ENCODE data around the gene JMJD1C. TPM values are rescaled to one million over a fixed set of nuclear protein-coding genes. Genes with fewer than 3 reads are reported as not detected.

Gene JMJD1C
- total RNA-seq, 2 experiments from 2014 or later: 41.5 to 42.5 TPM

DNA sequence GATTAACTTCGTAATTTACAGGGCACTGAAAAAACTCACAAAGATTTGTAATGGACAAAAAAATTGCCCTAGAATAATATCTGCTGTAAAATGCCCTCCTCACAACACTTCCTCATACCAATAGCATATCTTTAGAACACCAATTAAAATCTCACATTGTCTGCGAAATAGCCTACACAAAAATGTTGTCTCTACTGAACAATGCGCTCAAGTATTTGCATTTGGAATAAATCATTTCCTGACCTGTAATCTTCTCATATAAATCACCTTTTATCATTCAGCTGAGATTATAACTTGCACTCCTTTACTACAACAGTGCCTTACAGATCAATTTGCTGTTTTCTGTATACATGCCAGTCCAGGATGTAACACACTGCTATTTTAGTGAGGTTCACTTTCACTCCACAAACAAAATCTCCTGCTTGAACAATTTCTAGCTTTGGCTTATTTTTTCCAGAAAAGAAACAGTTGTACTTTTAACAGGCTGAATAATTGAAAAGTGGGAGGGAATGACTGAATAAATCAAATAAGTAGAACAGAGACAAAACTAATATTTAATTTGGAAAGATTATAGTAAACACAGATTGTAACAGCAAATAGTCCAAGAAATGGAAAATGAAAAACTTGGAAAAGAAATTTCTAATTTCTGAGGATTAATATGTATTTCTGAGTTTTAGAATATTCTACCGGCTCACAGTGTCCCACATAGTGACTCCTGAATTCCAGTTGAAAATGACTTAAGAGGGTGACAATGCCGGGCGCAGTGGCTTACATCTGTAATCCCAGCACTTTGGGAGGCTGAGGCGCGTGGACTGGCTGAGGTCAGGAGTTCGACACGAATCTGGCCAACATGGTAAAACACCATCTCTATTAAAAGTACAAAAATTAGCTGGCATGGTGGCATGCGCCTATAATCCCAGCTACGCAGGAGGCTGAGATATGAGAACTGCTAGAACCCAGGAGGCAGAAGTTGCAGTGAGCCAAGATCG, 30.6 kb downstream of the JMJD1C start:
- DNase-seq (no peak), ATAC-seq (no peak)
- Mint-ChIP-seq H3K9me3 (ENCODE audit: low read depth) (no peaks in the 10 kb centered on the region), H3K36me3 (ENCODE audit: low read depth) (peaks cover 10% of the 10 kb centered on the region), H3K4me1 (peaks cover 30% of the 10 kb centered on the region), H3K27me3 (no peaks in the 10 kb centered on the region), H3K4me3 (no peak overlapping the region), H3K27ac (no peak overlapping the region)
- intact Hi-C loops (cut with DNase I, micrococcal nuclease): no loop called here
- ChIA-PET POLR2A (interaction anchor here (0.5 to 1.1 kb wide), 2 partner anchors 22 to 196 kb away, joined by 3 to 7 read pairs; no protein-coding TSS in a partner anchor), CTCF (interaction anchor here (0.7 to 1.3 kb wide), 4 partner anchors 22 to 592 kb away, joined by 3 to 5 read pairs (median 3); no protein-coding TSS in a partner anchor)

GRCh38 chr10:63431962-63432797, 33.6 kb downstream of the JMJD1C start:
- Mint-ChIP-seq H3K36me3 (ENCODE audit: low read depth) (peaks cover 10% of the 10 kb centered on the region), H3K27ac (no peak overlapping the region), H3K27me3 (no peaks in the 10 kb centered on the region), H3K4me1 (peaks cover 46% of the 10 kb centered on the region), H3K4me3 (no peak overlapping the region), H3K9me3 (ENCODE audit: low read depth) (no peaks in the 10 kb centered on the region)
- ChIA-PET POLR2A (no interaction called here), CTCF (no interaction called here)
- DNase-seq (peak; percentile 13), ATAC-seq (peak; percentile 78)
- intact Hi-C loops (cut with DNase I, micrococcal nuclease): no loop called here

- H3K27ac Mint-ChIP-seq: no peak overlapping the region
- H3K4me3 Mint-ChIP-seq: no peak overlapping the region
- no peaks in the 10 kb centered on the region for H3K9me3 Mint-ChIP-seq (ENCODE audit: low read depth)
- CTCF ChIA-PET: no interaction called here
- peaks cover 46% of the 10 kb centered on the region for H3K4me1 Mint-ChIP-seq
- intact Hi-C loops (cut with DNase I, micrococcal nuclease): no loop called here
- DNase-seq: no peak
- peaks cover 10% of the 10 kb centered on the region for H3K36me3 Mint-ChIP-seq (ENCODE audit: low read depth)
- no peaks in the 10 kb centered on the region for H3K27me3 Mint-ChIP-seq
- ATAC-seq: no peak
- POLR2A ChIA-PET: no interaction called here
These were observed 34.8 kb downstream of the JMJD1C start for GRCh38 chr10:63430999-63431356.

DNA sequence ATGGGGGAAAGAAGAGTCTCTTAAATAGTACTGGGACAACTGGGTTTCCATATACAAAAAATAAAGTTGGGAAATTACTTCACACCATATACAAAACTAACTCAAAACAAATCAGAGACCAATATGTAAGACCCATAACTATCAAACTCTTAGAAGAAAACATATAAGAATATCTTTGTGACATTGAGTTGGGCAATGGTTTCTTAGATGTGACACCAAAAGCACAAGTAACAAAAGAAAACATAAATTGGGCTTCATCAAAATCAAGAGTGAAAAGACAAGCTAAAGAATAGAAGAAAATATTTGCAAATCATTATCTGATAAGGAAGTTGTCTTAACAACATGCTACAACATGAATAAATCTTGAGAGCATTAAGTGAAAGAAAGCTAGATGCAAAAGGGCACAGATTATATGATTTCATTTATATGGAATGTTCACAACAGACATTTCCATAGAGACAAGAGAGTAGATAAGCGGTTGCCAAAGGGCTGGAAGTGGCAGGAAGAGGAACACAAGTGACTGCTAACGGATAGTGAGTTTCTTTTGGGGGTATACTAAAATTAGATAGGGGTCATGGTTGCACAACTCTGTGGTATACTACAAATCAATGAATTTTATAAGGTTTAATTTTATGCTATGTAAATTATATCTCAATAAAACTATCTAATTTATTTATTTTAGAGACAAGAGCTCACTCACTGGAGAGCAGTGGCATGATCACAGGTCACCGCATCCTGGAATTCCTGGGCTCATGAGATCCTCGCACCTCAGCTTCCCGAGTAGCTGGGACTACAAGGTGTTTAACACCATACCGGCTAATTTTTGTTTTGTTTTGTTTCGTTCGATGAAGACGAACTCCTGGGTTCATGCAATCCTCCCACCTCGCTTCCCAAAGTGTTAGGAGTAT, 35.4 kb downstream of the JMJD1C start:
- no peak overlapping the region for H3K4me3 Mint-ChIP-seq
- intact Hi-C loops (cut with DNase I, micrococcal nuclease): no loop called here
- CTCF ChIA-PET: no interaction called here
- ATAC-seq (no peak), DNase-seq (no peak)
- H3K9me3 Mint-ChIP-seq (ENCODE audit: low read depth): no peaks in the 10 kb centered on the region
- H3K27ac Mint-ChIP-seq: no peak overlapping the region
- H3K4me1 Mint-ChIP-seq: peaks cover 46% of the 10 kb centered on the region
- POLR2A ChIA-PET: no interaction called here
- peaks cover 10% of the 10 kb centered on the region for H3K36me3 Mint-ChIP-seq (ENCODE audit: low read depth)
- H3K27me3 Mint-ChIP-seq: no peaks in the 10 kb centered on the region

DNA sequence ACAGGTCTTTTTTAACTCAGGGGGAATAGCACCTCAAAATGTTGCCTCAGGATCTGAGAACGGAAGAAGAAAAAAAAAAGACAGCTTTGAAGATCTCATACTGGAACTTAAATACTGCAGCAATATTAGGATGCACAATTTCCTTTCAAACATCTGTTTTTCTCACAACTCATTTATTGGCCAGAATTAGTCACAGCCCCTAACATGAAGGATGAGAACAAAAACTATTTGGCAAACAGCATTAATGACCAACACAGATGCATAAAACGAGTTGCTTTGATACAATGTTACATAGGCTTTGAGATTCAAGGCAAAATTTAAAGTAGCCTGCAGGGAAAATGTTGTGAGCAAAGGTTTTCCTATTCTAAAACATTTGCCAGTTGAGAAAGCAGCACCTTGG, 36.5 kb downstream of the JMJD1C start:
- no peak overlapping the region for H3K4me3 Mint-ChIP-seq
- ChIA-PET CTCF (interaction anchor here (0.6 to 0.7 kb wide), 2 partner anchors 160 to 612 kb away, joined by 3 read pairs; no protein-coding TSS in a partner anchor), POLR2A (no interaction called here)
- DNase-seq (no peak), ATAC-seq (no peak)
- H3K27ac Mint-ChIP-seq: peak overlapping the region; percentile 21
- peaks cover 10% of the 10 kb centered on the region for H3K36me3 Mint-ChIP-seq (ENCODE audit: low read depth)
- H3K4me1 Mint-ChIP-seq: peaks cover 40% of the 10 kb centered on the region
- no peaks in the 10 kb centered on the region for H3K27me3 Mint-ChIP-seq
- intact Hi-C loops (cut with DNase I, micrococcal nuclease): no loop called here
- H3K9me3 Mint-ChIP-seq (ENCODE audit: low read depth): no peaks in the 10 kb centered on the region

- Mint-ChIP-seq H3K27me3 (no peaks in the 10 kb centered on the region), H3K4me3 (no peak overlapping the region), H3K9me3 (ENCODE audit: low read depth) (no peaks in the 10 kb centered on the region), H3K27ac (no peak overlapping the region), H3K4me1 (peaks cover 45% of the 10 kb centered on the region), H3K36me3 (ENCODE audit: low read depth) (peaks cover 9% of the 10 kb centered on the region)
- ChIA-PET POLR2A (no interaction called here), CTCF (no interaction called here)
- ATAC-seq: no peak
- DNase-seq: no peak
- intact Hi-C loops (cut with DNase I, micrococcal nuclease): no loop called here
These were observed 38.8 kb downstream of the JMJD1C start for GRCh38 chr10:63427013-63427412.

DNA sequence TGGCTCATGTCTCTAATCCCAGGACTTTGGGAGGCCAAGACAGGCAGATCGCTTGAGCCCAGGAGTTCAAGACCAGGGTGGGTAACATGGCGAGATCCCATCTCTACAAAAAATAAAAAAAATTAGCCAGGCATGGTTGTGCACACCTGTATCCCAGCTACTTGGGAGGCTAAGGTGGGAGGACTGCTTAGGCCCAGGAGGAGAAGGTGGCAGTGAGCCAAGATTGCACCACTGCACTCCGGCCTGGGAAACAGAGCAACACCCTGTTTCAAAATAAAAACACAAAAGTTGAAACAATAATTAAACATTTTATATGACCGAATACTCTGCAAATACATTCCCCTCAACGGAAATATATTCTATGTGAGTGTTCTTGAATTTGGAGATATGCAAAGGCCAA, 40.3 kb downstream of the JMJD1C start:
- H3K4me3 Mint-ChIP-seq: no peak overlapping the region
- H3K27ac Mint-ChIP-seq: no peak overlapping the region
- H3K27me3 Mint-ChIP-seq: no peaks in the 10 kb centered on the region
- peaks cover 2% of the 10 kb centered on the region for H3K36me3 Mint-ChIP-seq (ENCODE audit: low read depth)
- H3K9me3 Mint-ChIP-seq (ENCODE audit: low read depth): no peaks in the 10 kb centered on the region
- POLR2A ChIA-PET: no interaction called here
- CTCF ChIA-PET: no interaction called here
- no peak for ATAC-seq
- no peak for DNase-seq
- peaks cover 45% of the 10 kb centered on the region for H3K4me1 Mint-ChIP-seq
- intact Hi-C loops (cut with DNase I, micrococcal nuclease): no loop called here

GRCh38 chr10:63424576-63424975, 41.2 kb downstream of the JMJD1C start:
- ChIA-PET CTCF (interaction anchor here (1.2 kb wide), 1 partner anchor 41 kb away, joined by 4 read pairs; no protein-coding TSS in a partner anchor), POLR2A (interaction anchor here (0.7 kb wide), 1 partner anchor 188 kb away, joined by 5 read pairs; no protein-coding TSS in a partner anchor)

DNA sequence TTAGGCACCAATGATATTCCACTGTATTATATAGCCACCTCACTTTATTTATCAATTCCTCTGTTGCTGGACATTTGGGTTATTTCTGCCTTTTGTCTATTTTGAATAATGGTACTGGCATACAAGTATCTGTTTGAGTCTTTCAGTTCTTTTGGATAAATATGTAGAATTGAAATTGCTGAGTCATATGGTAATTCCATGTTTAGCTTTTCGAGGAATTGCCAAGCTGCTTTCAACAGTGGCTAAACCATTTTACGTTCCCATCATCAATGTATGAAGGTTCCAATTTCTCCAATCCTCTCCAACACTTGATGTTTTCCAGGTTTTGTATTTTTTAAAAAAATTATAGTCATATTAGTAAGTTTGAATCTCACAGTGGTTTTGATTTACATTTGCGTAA, 42.3 kb downstream of the JMJD1C start:
- Mint-ChIP-seq H3K9me3 (ENCODE audit: low read depth) (no peaks in the 10 kb centered on the region), H3K27me3 (no peaks in the 10 kb centered on the region), H3K4me3 (no peak overlapping the region), H3K4me1 (peaks cover 32% of the 10 kb centered on the region), H3K27ac (no peak overlapping the region), H3K36me3 (ENCODE audit: low read depth) (peaks cover 2% of the 10 kb centered on the region)
- intact Hi-C loops (cut with DNase I, micrococcal nuclease): no loop called here
- POLR2A ChIA-PET: no interaction called here
- CTCF ChIA-PET: interaction anchor here (0.7 kb wide), 1 partner anchor 284 kb away, joined by 4 read pairs; no protein-coding TSS in a partner anchor
- DNase-seq (no peak), ATAC-seq (no peak)

More at GRCh38 chr10:63424576-63424975, 41.2 kb downstream of the JMJD1C start:
- Mint-ChIP-seq H3K9me3 (ENCODE audit: low read depth) (no peaks in the 10 kb centered on the region), H3K4me1 (peaks cover 41% of the 10 kb centered on the region), H3K27ac (no peak overlapping the region), H3K27me3 (no peaks in the 10 kb centered on the region), H3K4me3 (no peak overlapping the region), H3K36me3 (ENCODE audit: low read depth) (peaks cover 2% of the 10 kb centered on the region)
- DNase-seq (no peak), ATAC-seq (no peak)
- intact Hi-C loops (cut with DNase I, micrococcal nuclease): no loop called here

DNA sequence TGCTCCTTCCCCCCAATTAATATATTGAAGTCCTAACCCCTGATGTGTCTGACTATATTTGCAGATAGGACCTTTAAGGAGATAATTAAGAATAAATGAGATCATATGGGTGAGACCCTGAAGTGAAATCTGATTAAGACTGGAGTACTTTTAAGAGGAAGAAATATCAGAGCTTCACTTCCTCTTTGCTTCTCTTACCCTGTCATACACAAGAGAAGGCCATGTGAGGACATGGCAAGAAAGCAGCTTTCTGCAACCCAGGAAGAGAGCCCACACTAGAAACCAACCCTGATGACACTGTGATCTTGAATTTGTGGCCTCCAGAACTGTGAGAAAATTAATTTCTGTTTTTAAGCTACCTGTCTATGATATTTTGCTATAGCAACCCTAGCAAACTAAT, 44.2 kb downstream of the JMJD1C start:
- POLR2A ChIA-PET: no interaction called here
- no peak for DNase-seq
- CTCF ChIA-PET: no interaction called here
- intact Hi-C loops (cut with DNase I, micrococcal nuclease): no loop called here
- Mint-ChIP-seq H3K27me3 (no peaks in the 10 kb centered on the region), H3K4me3 (no peak overlapping the region), H3K9me3 (ENCODE audit: low read depth) (no peaks in the 10 kb centered on the region), H3K36me3 (ENCODE audit: low read depth) (peaks cover 2% of the 10 kb centered on the region), H3K4me1 (peaks cover 42% of the 10 kb centered on the region), H3K27ac (peak overlapping the region; percentile 77)
- peak; percentile 70 for ATAC-seq

- ATAC-seq (no peak), DNase-seq (no peak)
- no peak overlapping the region for H3K27ac Mint-ChIP-seq
- no peaks in the 10 kb centered on the region for H3K9me3 Mint-ChIP-seq (ENCODE audit: low read depth)
- intact Hi-C loops (cut with DNase I, micrococcal nuclease): no loop called here
- peaks cover 33% of the 10 kb centered on the region for H3K4me1 Mint-ChIP-seq
- H3K4me3 Mint-ChIP-seq: no peak overlapping the region
- ChIA-PET POLR2A (no interaction called here), CTCF (interaction anchor here (1.3 kb wide), 1 partner anchor 32 kb away, joined by 4 read pairs; no protein-coding TSS in a partner anchor)
- H3K36me3 Mint-ChIP-seq (ENCODE audit: low read depth): peaks cover 2% of the 10 kb centered on the region
- H3K27me3 Mint-ChIP-seq: no peaks in the 10 kb centered on the region
These were observed 49.4 kb downstream of the JMJD1C start for GRCh38 chr10:63416376-63416775.
